SK-N-MC (cell line): ENCODE measurements around the gene ZMIZ1.

Experiments
- EZH2 ChIP-seq: fragments of 200-600 bp; sonication (generic); IDR thresholded peaks from one replicate; pipeline ENCODE4 v1.6.1; 2017; ENCODE audit warnings: antibody characterized with exemption
- FOXP2 ChIP-seq: optimal IDR thresholded peaks from 2 replicates; pipeline ENCODE3; 2011; ENCODE audit warnings: mild to moderate bottlenecking, moderate library complexity; ENCODE audit not compliant: insufficient read depth; ENCODE audit errors: extremely low read length, control extremely low read depth
- POLR2AphosphoS5 ChIP-seq: IDR thresholded peaks from 2 replicates; pipeline ENCODE4 v1.6.1; 2012; ENCODE audit warnings: mild to moderate bottlenecking, low read depth, low read length, borderline replicate concordance

DNA sequence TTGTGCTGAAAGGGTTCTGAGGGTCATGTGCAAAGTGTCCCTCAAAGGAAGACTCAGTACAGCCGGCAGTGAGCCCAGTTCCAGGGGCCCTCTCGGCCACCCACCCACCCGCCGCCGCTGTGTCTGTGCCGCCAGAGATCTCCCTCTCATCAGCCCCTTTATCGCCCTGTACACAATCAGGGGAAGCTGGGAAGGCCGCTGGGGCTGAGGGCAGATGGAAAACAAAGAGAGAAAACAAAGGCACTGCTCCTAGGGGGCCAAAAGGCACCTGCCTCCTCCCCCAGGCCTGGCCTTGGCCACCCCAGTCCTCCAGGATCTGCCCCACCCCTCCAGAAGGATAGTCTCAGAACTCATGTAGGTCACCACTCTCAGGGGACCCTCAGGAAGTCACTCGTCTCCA, 67.0 kb downstream of the ZMIZ1 start:
- TF ChIP-seq EZH2 (no peak), POLR2AphosphoS5 (no peak), FOXP2 (no peak)
